Upper lobe of right lung (tissue), 1 donor: ENCODE measurements around the gene ZNF280D. TPM values are rescaled to one million over a fixed set of nuclear protein-coding genes. Genes with fewer than 3 reads are reported as not detected.

Source experiments
- ATAC-seq: fragments of 200-7000 bp; cut with Tn5 transposase; one replicate; pipeline ENCODE4 v1.9.1; 2020; ENCODE audit warnings: mild to moderate bottlenecking, moderate library complexity
- DNase-seq: peaks from one replicate; pipeline ENCODE4 v3.0.0-alpha.2; 2020
- H3K27ac ChIP-seq: fragments of 200-600 bp; one replicate; pipeline ENCODE4 v1.8.0; 2022
- H3K27me3 ChIP-seq: fragments of 200-600 bp; one replicate; pipeline ENCODE4 v1.8.0; 2022; ENCODE audit warnings: mild to moderate bottlenecking
- H3K36me3 ChIP-seq: fragments of 200-600 bp; one replicate; pipeline ENCODE4 v1.8.0; 2022
- H3K4me1 ChIP-seq: fragments of 200-600 bp; one replicate; pipeline ENCODE4 v1.8.0; 2022
- H3K4me3 ChIP-seq: fragments of 200-600 bp; one replicate; pipeline ENCODE4 v1.8.0; 2022; ENCODE audit warnings: mild to moderate bottlenecking
- H3K9me3 ChIP-seq: fragments of 200-600 bp; one replicate; pipeline ENCODE4 v1.8.0; 2022
- CTCF ChIP-seq: fragments of 200-600 bp; IDR thresholded peaks from one replicate; pipeline ENCODE4 v1.8.0; 2022; ENCODE audit warnings: antibody characterized with exemption
- intact Hi-C: fragments of 100-400 bp; cut with DNase I; formaldehyde crosslinking; loops from one replicate; pipeline ENCODE4 v1.11.0; 2022
- total RNA-seq: library from RNA; stranded (reverse); fragmentation: NEBNext Ultra II Directional; extraction: Animal tissue kit (Norgen Biotek cat#: 25700); gene quantifications from one replicate; pipeline ENCODE4 v1.2.1, GENCODE V29; 2021
- donor health status: DM: no; HTN: yes; CAD: no; lungs with severe emphysema.

ZNF280D gene
- total RNA-seq, 1 donor from 2014 or later = 46.2 TPM

GRCh38 chr15:56736881-56737707, 3.8 kb upstream of the ZNF280D start:
- no peaks in the 10 kb centered on the region for H3K9me3 ChIP-seq
- no peak overlapping the region for H3K27ac ChIP-seq
- peaks cover 4% of the 10 kb centered on the region for H3K4me1 ChIP-seq
- DNase-seq (no peak), ATAC-seq (no peak)
- intact Hi-C loops = no loop called here
- no peaks in the 10 kb centered on the region for H3K36me3 ChIP-seq
- TF ChIP-seq CTCF = no peak
- no peaks in the 10 kb centered on the region for H3K27me3 ChIP-seq
- no peak overlapping the region for H3K4me3 ChIP-seq

- no peak overlapping the region for H3K4me3 ChIP-seq
- ATAC-seq (no peak), DNase-seq (no peak)
- intact Hi-C loops = no loop called here
- no peak overlapping the region for H3K27ac ChIP-seq
- H3K4me1 ChIP-seq = peaks cover 12% of the 10 kb centered on the region
- H3K36me3 ChIP-seq = no peaks in the 10 kb centered on the region
- TF ChIP-seq CTCF = no peak
- H3K9me3 ChIP-seq = no peaks in the 10 kb centered on the region
- H3K27me3 ChIP-seq = no peaks in the 10 kb centered on the region
Observed at GRCh38 chr15:56736308-56736707, 3.0 kb upstream of the ZNF280D start.

- Histone ChIP-seq H3K27ac (no peak overlapping the region), H3K4me3 (no peak overlapping the region)
Observed at GRCh38 chr15:56735589-56735988, 2.3 kb upstream of the ZNF280D start.

GRCh38 chr15:56734013-56734635, 815 bp upstream of the ZNF280D start:
- no peaks in the 10 kb centered on the region for H3K9me3 ChIP-seq
- H3K36me3 ChIP-seq = no peaks in the 10 kb centered on the region
- no peaks in the 10 kb centered on the region for H3K27me3 ChIP-seq
- intact Hi-C loops = no loop called here
- no peak for TF ChIP-seq CTCF
- DNase-seq (no peak), ATAC-seq (no peak)
- peak overlapping the region; percentile 95 for H3K27ac ChIP-seq
- peaks cover 32% of the 10 kb centered on the region for H3K4me1 ChIP-seq
- H3K4me3 ChIP-seq = peak overlapping the region; percentile 68

More at GRCh38 chr15:56735589-56735988, 2.3 kb upstream of the ZNF280D start:
- DNase-seq (no peak), ATAC-seq (no peak)
- Histone ChIP-seq H3K27me3 (no peaks in the 10 kb centered on the region), H3K4me1 (peaks cover 19% of the 10 kb centered on the region), H3K36me3 (no peaks in the 10 kb centered on the region), H3K9me3 (no peaks in the 10 kb centered on the region)
- no peak for TF ChIP-seq CTCF
- intact Hi-C loops = no loop called here

GRCh38 chr15:56732886-56733135, 498 bp downstream of the ZNF280D start:
- intact Hi-C loops = no loop called here

More at GRCh38 chr15:56732886-56733135, 498 bp downstream of the ZNF280D start:
- TF ChIP-seq CTCF = no peak
- no peaks in the 10 kb centered on the region for H3K36me3 ChIP-seq
- H3K4me3 ChIP-seq = peak overlapping the region; percentile 68
- no peaks in the 10 kb centered on the region for H3K9me3 ChIP-seq
- H3K4me1 ChIP-seq = peaks cover 32% of the 10 kb centered on the region
- H3K27me3 ChIP-seq = no peaks in the 10 kb centered on the region
- H3K27ac ChIP-seq = peak overlapping the region; percentile 95
- ATAC-seq (no peak), DNase-seq (no peak)
